Right lobe of liver (tissue), 6 donors: ENCODE measurements around the gene OSBPL5. TPM values are rescaled to one million over a fixed set of nuclear protein-coding genes. Genes with fewer than 3 reads are reported as not detected.

Experiments
- ATAC-seq, 4 donors: fragments of 200-7000 bp; cut with Tn5 transposase; one replicate each; pipeline ENCODE4 v1.9.1; 2020; ENCODE audit warnings: mild to moderate bottlenecking in 4 of 4, moderate library complexity in 4 of 4
- DNase-seq, 3 donors: peaks; one replicate each; pipeline ENCODE4 v3.0.0-alpha.2; 2020
- H3K27ac ChIP-seq, 3 donors: fragments of 200-600 bp; one replicate each; pipeline ENCODE4 v1.8.0; 2022
- H3K27me3 ChIP-seq, 2 donors: fragments of 200-600 bp; one replicate each; pipeline ENCODE4 v1.8.0; 2022
- H3K36me3 ChIP-seq, 4 donors: fragments of 200-600 bp; sonication (generic) in 1 of 4; one replicate each; pipeline versions ENCODE4 v1.5.1 to v1.8.0; 2017 to 2022; ENCODE audit warnings: control low read depth in 1 of 4
- H3K4me1 ChIP-seq, 4 donors: fragments of 200-600 bp; sonication (generic) in 1 of 4; one replicate each; pipeline versions ENCODE4 v1.5.1 to v1.8.0; 2017 to 2022; ENCODE audit warnings: control low read depth in 1 of 4
- H3K4me3 ChIP-seq, 3 donors: fragments of 200-600 bp; one replicate each; pipeline ENCODE4 v1.8.0; 2022
- H3K9me3 ChIP-seq, 4 donors: fragments of 200-600 bp; sonication (generic) in 1 of 4; one replicate each; pipeline versions ENCODE4 v1.5.1 to v1.8.0; 2017 to 2022; ENCODE audit warnings: control low read depth in 1 of 4
- POLR2A ChIP-seq: fragments of 450-650 bp; IDR thresholded peaks from one replicate; pipeline ENCODE4 v1.6.1; 2017; ENCODE audit warnings: antibody characterized with exemption, mild to moderate bottlenecking
- WGBS: methylation state at CpG from one replicate; pipeline ENCODE4 v1.1.6; 2018; ENCODE audit warnings: low coverage, low lambda C conversion rate; ENCODE audit not compliant: insufficient coverage; ENCODE audit errors: missing lambda C conversion rate; 5-methylcytosine and 5-hydroxymethylcytosine counted together
- intact Hi-C, 2 donors: fragments of 100-400 bp; cut with DNase I; formaldehyde crosslinking; loops; one replicate each; pipeline versions ENCODE4 v1.11.2 to v1.14.1; 2022
- total RNA-seq, 6 experiments: library from RNA; depleted of rRNA in 2 of 6; stranded (reverse); fragments of >200 nt in 2 of 6; fragmentation: NEBNext Ultra II Directional in 3 of 6; extraction: Animal tissue kit (Norgen Biotek cat#: 25700) in 3 of 6; gene quantifications; one replicate each; pipeline versions ENCODE4 v1.1.0 to v1.2.4, GENCODE V29; 2016 to 2023
- TF ChIP-seq, protein P1 (sequence below), 4 donors: fragments of 200-600 bp in 3 of 4; fragments of 450-650 bp in 1 of 4; IDR thresholded peaks; one replicate each; pipeline versions ENCODE4 v1.5.1 to v1.8.0; 2016 to 2022; ENCODE audit warnings: antibody characterized with exemption in 4 of 4, mild to moderate bottlenecking in 2 of 4
- donor health status: DM: no; HTN: yes; CAD: no.
- donor health status: DM: no; HTN: no; CAD: no.
- donor health status: DM: no; HTN: no; CAD: no.
- donor health status: DM: no; HTN: yes; CAD: no.
- donor health status: DM: no; HTN: yes; CAD: no.

The OSBPL5 gene
- total RNA-seq, 6 experiments from 2014 or later: 2.2 to 6.3 (median 3.4) TPM

GRCh38 chr11:3051196-3052108 lies 113.7 kb downstream of the OSBPL5 start:
- Histone ChIP-seq H3K9me3 (no peaks in the 10 kb centered on the region), H3K4me1 (peaks cover 0 to 10% (median 3%) of the 10 kb centered on the region in 4 donors), H3K27me3 (no peaks in the 10 kb centered on the region), H3K36me3 (no peaks in the 10 kb centered on the region), H3K4me3 (no peak overlapping the region), H3K27ac (no peak overlapping the region)
- ATAC-seq: no peak
- DNase-seq: no peak
- intact Hi-C loops: no loop called here
- TF ChIP-seq POLR2A: no peak
- TF ChIP-seq, protein P1, sequence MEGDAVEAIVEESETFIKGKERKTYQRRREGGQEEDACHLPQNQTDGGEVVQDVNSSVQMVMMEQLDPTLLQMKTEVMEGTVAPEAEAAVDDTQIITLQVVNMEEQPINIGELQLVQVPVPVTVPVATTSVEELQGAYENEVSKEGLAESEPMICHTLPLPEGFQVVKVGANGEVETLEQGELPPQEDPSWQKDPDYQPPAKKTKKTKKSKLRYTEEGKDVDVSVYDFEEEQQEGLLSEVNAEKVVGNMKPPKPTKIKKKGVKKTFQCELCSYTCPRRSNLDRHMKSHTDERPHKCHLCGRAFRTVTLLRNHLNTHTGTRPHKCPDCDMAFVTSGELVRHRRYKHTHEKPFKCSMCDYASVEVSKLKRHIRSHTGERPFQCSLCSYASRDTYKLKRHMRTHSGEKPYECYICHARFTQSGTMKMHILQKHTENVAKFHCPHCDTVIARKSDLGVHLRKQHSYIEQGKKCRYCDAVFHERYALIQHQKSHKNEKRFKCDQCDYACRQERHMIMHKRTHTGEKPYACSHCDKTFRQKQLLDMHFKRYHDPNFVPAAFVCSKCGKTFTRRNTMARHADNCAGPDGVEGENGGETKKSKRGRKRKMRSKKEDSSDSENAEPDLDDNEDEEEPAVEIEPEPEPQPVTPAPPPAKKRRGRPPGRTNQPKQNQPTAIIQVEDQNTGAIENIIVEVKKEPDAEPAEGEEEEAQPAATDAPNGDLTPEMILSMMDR (IDR thresholded peaks at IDR 0.05): no peak
- WGBS: 70% methylated on average over 7 of the region's 13 CpGs

GRCh38 chr11:3050386-3051195 lies 114.5 kb downstream of the OSBPL5 start:
- peaks cover 0 to 2% (median 0%) of the 10 kb centered on the region in 4 donors for H3K4me1 ChIP-seq
- no peak for ATAC-seq
- WGBS: 91% methylated on average over 9 of the region's 18 CpGs
- intact Hi-C loops: no loop called here
- no peaks in the 10 kb centered on the region for H3K36me3 ChIP-seq
- H3K27me3 ChIP-seq: no peaks in the 10 kb centered on the region
- TF ChIP-seq, protein P1 (IDR thresholded peaks at IDR 0.05): no peak
- TF ChIP-seq POLR2A: no peak
- H3K4me3 ChIP-seq: no peak overlapping the region
- no peaks in the 10 kb centered on the region for H3K9me3 ChIP-seq
- no peak overlapping the region for H3K27ac ChIP-seq
- no peak for DNase-seq

GRCh38 chr11:3049430-3050243 lies 115.5 kb downstream of the OSBPL5 start:
- TF ChIP-seq, protein P1 (IDR thresholded peaks at IDR 0.05): peak in 2 of 4 donors; percentile 10 to 22
- no peak for TF ChIP-seq POLR2A
- Histone ChIP-seq H3K4me3 (no peak overlapping the region), H3K9me3 (no peaks in the 10 kb centered on the region), H3K4me1 (peaks cover 0 to 6% (median 3%) of the 10 kb centered on the region in 4 donors), H3K36me3 (no peaks in the 10 kb centered on the region), H3K27ac (no peak overlapping the region), H3K27me3 (no peaks in the 10 kb centered on the region)
- intact Hi-C loops: no loop called here
- DNase-seq: peak in 1 of 3 donors; percentile 77
- 50% methylated on average over 5 of the region's 18 CpGs for WGBS
- ATAC-seq: peak; percentile 70 to 91 (median 76)

GRCh38 chr11:3047637-3048036 lies 117.5 kb downstream of the OSBPL5 start:
- 77% methylated on average over 3 of the region's 16 CpGs for WGBS
- TF ChIP-seq, protein P1 (IDR thresholded peaks at IDR 0.05): no peak
- no peak for TF ChIP-seq POLR2A
- DNase-seq (no peak), ATAC-seq (no peak)
- no peaks in the 10 kb centered on the region for H3K36me3 ChIP-seq
- intact Hi-C loops: no loop called here
- H3K9me3 ChIP-seq: no peaks in the 10 kb centered on the region
- H3K27me3 ChIP-seq: no peaks in the 10 kb centered on the region
- H3K27ac ChIP-seq: no peak overlapping the region
- peaks cover 0 to 25% (median 12%) of the 10 kb centered on the region in 4 donors for H3K4me1 ChIP-seq
- no peak overlapping the region for H3K4me3 ChIP-seq
